ENCODE measurements around the gene B4GALNT3. TPM values are rescaled to one million over a fixed set of nuclear protein-coding genes. Genes with fewer than 3 reads are reported as not detected.

B4GALNT3 gene
- total RNA-seq, result under 0.01 and 0.12 TPM in 2 replicates

GRCh38 chr12:459430-460258 lies at the start of gene B4GALNT3:
TSS of gene B4GALNT3 (plus strand) at chr12:459939. CDS start at chr12:460377, 438 bp downstream.

Other genes starting within 250 kb of the B4GALNT3 start
- gene SLC6A12, start 245.8 kb upstream of the B4GALNT3 start, total RNA-seq, result 0.12 TPM in 1 of 2 replicates, not detected in the other
- 0.13 and 0.19 TPM in 2 replicates for gene SLC6A13, start 197.1 kb upstream of the B4GALNT3 start, total RNA-seq
- 55.2 and 59.5 TPM in 2 replicates for gene KDM5A, start 70.6 kb upstream of the B4GALNT3 start, total RNA-seq
- gene CCDC77, start 58.3 kb upstream of the B4GALNT3 start, total RNA-seq, result 7.4 and 8.9 TPM in 2 replicates
- gene NINJ2, start 203.5 kb downstream of the B4GALNT3 start, total RNA-seq, result 0.50 and 0.79 TPM in 2 replicates

All from aortic smooth muscle cell (primary cell).